ENCODE data around the gene GRK4.

GRCh38 chr4:2981256-2981819 lies 18.0 kb downstream of the GRK4 start:
- TF ChIP-seq CTCF (IDR thresholded peaks at IDR 0.05; ENCODE audit: borderline replicate concordance, extremely low read depth, low read length, poor library complexity, severe bottlenecking): no peak
- no peak for TF ChIP-seq EZH2 (IDR thresholded peaks at IDR 0.05; ENCODE audit: borderline replicate concordance, low read depth, low read length, severe bottlenecking)

Measured in DND-41 (cell line).